Measurements from ENCODE around the gene BRDT. TPM values are rescaled to one million over a fixed set of nuclear protein-coding genes. Genes with fewer than 3 reads are reported as not detected.

BRDT gene
- total RNA-seq, 1 donor from 2014 or later: not detected

DNA sequence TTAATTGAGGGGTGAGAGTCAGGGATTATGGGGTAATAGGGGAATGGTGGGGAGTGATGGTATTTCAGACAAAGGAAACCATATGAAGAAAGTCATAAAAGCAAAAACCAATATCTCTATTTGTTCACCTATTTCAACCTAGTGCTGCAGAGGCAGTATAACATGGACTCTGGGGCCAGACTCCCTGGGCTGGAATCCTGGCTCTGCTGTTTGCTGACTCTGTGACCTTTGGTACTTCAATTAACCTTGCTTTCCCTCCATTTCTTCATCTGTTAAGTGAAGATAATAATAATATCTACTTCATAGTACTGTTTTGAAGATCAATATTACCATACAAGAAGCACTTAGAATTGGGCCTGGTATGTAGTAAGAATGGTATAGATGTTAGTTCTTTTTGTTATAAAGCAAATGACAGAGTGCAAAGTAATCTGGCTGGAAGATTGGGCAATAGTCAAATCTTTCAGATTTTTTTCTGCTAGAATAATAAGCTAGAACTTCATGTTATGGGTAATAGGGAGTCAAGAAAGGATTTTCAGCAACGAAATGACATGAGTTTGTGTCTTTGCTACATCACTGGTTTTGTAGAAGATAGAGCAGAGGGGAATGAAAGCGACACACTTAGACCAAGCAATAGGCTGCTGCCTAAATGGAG, 89.6 kb downstream of the BRDT start:
- no peak overlapping the region for H3K4me3 Mint-ChIP-seq (ENCODE audit: unreplicated experiment)
- no peak overlapping the region for H3K27ac Mint-ChIP-seq (ENCODE audit: unreplicated experiment)
- H3K4me1 Mint-ChIP-seq (ENCODE audit: unreplicated experiment): no peaks in the 10 kb centered on the region
- no peaks in the 10 kb centered on the region for H3K36me3 Mint-ChIP-seq (ENCODE audit: low read depth, unreplicated experiment)
- TF ChIP-seq, protein P1, sequence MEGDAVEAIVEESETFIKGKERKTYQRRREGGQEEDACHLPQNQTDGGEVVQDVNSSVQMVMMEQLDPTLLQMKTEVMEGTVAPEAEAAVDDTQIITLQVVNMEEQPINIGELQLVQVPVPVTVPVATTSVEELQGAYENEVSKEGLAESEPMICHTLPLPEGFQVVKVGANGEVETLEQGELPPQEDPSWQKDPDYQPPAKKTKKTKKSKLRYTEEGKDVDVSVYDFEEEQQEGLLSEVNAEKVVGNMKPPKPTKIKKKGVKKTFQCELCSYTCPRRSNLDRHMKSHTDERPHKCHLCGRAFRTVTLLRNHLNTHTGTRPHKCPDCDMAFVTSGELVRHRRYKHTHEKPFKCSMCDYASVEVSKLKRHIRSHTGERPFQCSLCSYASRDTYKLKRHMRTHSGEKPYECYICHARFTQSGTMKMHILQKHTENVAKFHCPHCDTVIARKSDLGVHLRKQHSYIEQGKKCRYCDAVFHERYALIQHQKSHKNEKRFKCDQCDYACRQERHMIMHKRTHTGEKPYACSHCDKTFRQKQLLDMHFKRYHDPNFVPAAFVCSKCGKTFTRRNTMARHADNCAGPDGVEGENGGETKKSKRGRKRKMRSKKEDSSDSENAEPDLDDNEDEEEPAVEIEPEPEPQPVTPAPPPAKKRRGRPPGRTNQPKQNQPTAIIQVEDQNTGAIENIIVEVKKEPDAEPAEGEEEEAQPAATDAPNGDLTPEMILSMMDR (IDR thresholded peaks at IDR 0.05; ENCODE audit: unreplicated experiment): no peak
- H3K9me3 Mint-ChIP-seq (ENCODE audit: unreplicated experiment): no peaks in the 10 kb centered on the region
- no peaks in the 10 kb centered on the region for H3K27me3 Mint-ChIP-seq (ENCODE audit: unreplicated experiment)
- DNase-seq (ENCODE audit: low spot score): no peak

DNA sequence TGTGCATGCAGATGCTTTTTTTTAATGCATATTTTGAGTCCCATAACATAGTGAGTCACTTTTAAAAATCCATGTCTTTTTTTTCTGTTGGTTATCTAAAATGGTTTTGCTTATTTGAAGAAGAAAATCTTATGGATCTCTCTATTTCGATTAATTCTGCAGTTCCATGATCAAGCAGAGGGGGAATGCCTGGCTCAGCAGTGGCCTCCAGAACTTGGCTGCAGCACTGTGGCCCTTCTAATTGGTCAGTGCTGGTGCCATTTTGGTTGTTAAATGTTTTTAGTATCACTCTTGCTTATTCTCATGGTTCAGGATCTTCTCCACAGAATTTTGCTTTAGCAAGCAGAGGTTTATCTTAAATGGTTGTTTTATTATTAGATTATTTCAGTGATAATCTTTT, 91.8 kb downstream of the BRDT start:
- no peaks in the 10 kb centered on the region for H3K9me3 Mint-ChIP-seq (ENCODE audit: unreplicated experiment)
- no peaks in the 10 kb centered on the region for H3K27me3 Mint-ChIP-seq (ENCODE audit: unreplicated experiment)
- no peak for DNase-seq (ENCODE audit: low spot score)
- no peak overlapping the region for H3K4me3 Mint-ChIP-seq (ENCODE audit: unreplicated experiment)
- no peaks in the 10 kb centered on the region for H3K4me1 Mint-ChIP-seq (ENCODE audit: unreplicated experiment)
- no peak overlapping the region for H3K27ac Mint-ChIP-seq (ENCODE audit: unreplicated experiment)
- TF ChIP-seq, protein P1 (IDR thresholded peaks at IDR 0.05; ENCODE audit: unreplicated experiment): no peak
- no peaks in the 10 kb centered on the region for H3K36me3 Mint-ChIP-seq (ENCODE audit: low read depth, unreplicated experiment)

DNA sequence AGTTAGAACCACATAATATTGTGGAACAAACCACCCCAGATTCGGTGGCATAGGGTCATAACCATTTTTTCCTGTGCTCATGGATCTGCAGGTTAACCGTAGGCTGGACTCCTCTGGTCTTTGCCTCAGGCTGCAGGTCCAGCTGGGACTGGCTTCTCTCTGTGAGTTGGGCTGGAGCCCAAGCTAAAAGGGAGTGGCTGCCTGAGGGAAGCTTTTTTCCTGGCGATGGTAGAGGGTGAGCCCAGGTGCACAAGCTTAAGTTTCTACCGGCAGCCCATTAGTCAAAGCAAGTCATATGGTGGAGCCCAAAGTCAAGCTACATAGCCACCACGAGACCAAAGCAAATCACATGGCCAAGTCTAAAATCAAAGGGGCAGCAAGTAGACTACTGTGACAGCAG, 94.4 kb downstream of the BRDT start:
- TF ChIP-seq, protein P1 (IDR thresholded peaks at IDR 0.05; ENCODE audit: unreplicated experiment): no peak
- Mint-ChIP-seq H3K9me3 (ENCODE audit: unreplicated experiment) (no peaks in the 10 kb centered on the region), H3K36me3 (ENCODE audit: low read depth, unreplicated experiment) (no peaks in the 10 kb centered on the region), H3K27me3 (ENCODE audit: unreplicated experiment) (no peaks in the 10 kb centered on the region), H3K27ac (ENCODE audit: unreplicated experiment) (no peak overlapping the region), H3K4me3 (ENCODE audit: unreplicated experiment) (no peak overlapping the region), H3K4me1 (ENCODE audit: unreplicated experiment) (no peaks in the 10 kb centered on the region)
- DNase-seq (ENCODE audit: low spot score): no peak

DNA sequence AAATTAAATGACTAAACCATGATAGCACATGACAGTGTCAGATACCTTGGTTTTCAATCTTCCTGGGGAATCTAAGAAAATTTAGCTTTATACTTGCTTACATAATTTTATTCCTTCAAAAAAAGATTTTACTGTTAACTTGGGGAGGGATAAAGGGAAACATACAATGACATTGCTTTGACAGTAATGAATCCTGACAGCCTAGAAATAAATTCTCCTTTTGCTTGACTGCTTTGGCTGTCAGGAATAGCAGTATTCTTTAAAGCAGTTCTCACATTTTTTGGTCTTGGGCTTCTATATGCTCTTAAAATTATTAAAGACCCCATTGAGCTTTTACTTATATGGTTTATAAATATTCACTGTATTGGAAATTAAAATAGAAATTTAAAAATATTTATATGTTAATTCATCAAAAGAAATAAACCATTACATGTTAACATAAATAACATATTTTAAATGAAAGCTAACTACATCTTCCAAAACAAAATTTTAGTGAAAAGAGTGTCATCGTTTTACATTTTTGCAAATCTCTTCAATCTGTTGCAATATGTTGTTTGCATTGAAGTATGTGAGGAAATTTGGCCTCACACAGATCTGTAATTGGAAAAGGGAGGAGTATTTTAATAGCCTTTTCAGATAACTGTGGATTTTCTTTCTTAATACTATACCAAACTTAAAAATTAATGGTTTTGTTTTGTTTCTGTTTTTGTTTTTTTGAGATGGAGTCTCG, 96.7 kb downstream of the BRDT start:
- H3K4me3 Mint-ChIP-seq (ENCODE audit: unreplicated experiment): no peak overlapping the region

More for the DNA sequence above, 96.7 kb downstream of the BRDT start:
- no peak overlapping the region for H3K27ac Mint-ChIP-seq (ENCODE audit: unreplicated experiment)
- DNase-seq (ENCODE audit: low spot score): no peak
- no peaks in the 10 kb centered on the region for H3K36me3 Mint-ChIP-seq (ENCODE audit: low read depth, unreplicated experiment)
- peaks cover 4% of the 10 kb centered on the region for H3K4me1 Mint-ChIP-seq (ENCODE audit: unreplicated experiment)
- no peaks in the 10 kb centered on the region for H3K9me3 Mint-ChIP-seq (ENCODE audit: unreplicated experiment)
- TF ChIP-seq, protein P1 (IDR thresholded peaks at IDR 0.05; ENCODE audit: unreplicated experiment): no peak
- no peaks in the 10 kb centered on the region for H3K27me3 Mint-ChIP-seq (ENCODE audit: unreplicated experiment)

All from endothelial cell (in vitro differentiated cells).